NCI-H1417 (cell line): Measurements from ENCODE around the gene IL12B.
"Not testable (repeated sequence)": the region's sequence is repeated elsewhere in the genome, so short reads cannot be mapped to it uniquely, and the experiment has no call there.

Experiments used
- DNase-seq, 3 experiments: peaks; one replicate each; lab custom pipeline; 2025; lab: John Stamatoyannopoulos, UW

IL12B gene

DNA sequence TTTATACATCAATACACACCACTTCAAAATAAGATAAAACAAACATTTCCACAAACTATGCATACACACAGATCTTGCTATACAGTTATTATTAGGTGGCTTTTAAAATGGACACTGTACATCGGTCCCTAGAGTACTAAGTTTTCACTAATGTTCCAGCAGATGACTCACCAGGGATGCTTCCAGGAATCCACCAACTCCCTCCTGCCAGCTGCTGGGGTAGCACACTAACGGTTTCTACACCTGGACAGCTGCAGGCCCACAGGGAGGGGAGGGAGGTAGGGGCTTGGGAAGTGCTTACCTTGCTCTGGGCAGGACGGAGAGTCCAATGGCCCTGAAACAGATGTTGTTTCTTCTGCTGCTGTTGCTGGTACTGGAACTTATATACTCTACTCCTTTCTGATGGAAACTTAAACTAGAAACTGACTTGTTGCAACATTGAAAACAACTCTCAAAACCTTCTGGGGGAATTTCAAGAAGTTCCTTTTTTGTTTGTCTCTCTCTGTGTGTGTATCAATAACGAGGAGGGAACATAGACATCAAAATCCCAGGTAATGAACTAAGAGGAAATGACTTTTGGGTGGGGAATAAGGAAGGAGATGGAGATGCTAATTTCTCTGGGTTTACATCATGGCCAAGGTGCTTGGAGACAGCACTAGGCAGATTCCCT lies at the start of gene IL12B:
IL12B (minus strand) TSS at position 357 of the 670 bp plus-strand sequence. CDS start 3,705 bp downstream, outside the sequence.
- no peak for DNase-seq

DNA sequence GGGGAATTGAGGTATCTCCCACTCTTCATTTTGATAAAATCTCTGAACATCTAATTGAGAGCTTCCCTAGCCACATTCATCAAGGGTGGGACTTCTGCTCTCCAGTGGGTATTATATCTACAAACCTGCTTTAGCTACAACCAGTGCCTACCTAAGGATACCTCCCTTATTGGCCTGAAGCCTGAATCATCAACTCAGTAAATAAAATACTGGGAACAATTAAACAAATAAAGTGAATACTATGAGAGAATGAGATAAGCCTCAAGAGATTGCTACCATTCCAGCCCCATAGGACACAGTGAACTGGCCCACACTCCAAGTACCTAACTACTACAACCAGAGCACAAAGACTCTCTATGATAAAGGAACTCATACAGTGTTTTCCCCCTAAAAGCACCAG lies 47.4 kb upstream of the IL12B start:
- no peak for DNase-seq

DNA sequence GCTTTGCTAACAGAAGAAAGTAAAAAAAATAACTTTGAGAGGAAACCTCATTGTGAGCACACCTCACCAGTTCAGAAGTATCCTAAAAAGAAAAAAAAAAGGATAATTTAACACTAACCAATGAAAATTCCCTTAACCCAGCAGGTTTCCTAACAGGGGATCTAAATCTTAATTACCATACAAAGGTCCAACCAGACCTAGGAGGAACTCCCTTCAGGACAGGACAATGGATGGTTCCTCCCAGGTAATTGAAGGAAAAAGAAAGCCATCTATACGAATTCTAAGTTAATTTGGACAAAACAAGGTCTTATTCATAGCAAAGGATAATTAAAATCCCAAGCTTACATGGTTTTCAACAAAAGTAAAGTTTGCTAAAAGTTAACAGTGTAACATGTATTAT lies 37.6 kb upstream of the IL12B start:
- not testable (repeated sequence) for DNase-seq

DNA sequence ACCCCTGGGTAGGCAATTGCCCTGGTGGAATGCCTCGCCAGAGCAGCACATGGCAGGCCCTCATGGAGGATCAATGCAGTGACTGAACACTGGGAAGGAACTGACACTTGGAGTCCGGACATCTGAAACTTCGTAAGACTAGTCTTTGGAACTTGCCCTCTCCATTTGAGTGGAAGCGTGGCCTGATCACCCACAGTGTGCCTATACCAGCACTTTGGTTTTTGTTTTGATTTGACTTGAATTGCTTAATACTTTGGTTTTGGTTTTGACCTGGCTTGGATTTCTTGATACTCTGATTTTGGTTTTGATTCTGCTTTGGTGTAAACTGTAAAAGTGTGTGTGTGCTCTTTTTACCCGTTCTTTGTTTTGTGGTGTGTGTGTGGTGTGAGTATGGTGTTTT lies 36.5 kb upstream of the IL12B start:
- DNase-seq: not testable (repeated sequence)

DNA sequence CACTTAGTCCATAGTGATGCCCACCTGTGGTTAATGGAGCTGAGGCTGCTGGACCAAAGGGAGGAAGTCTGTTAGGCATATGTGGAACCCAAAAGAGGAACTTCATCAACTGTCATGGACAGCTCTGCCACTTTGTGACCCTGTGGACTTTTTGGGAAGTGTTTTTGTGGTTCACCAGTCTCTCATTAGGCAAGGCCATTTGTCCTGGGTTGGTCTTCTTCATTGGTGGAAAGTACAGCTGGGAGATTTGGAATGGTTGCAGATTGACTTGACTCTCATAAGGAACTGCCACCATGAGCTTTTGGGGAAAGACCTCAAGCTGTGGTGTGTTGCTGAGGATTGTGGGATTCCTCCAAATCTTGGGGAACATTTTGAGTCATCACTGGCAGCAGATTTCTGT lies 31.9 kb upstream of the IL12B start:
- no peak for DNase-seq

DNA sequence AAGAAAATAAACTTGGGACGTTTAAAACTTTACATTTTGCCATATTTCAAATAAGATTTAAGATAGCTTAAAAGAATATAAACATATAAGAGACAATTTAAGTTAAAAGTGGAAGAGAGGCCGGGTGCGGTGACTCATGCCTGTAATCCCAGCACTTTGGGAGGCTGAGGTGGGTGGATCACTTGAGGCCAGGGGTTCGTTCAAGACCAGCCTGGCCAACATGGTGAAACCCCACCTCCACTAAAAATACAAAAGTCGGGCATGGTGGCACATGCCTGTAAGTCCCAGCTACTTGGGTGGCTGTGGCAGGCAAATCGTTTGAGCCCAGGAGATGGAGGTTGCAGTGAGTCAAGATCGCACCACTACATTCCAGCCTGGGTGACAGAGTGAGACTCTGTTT lies 29.6 kb upstream of the IL12B start:
- not testable (repeated sequence) for DNase-seq

DNA sequence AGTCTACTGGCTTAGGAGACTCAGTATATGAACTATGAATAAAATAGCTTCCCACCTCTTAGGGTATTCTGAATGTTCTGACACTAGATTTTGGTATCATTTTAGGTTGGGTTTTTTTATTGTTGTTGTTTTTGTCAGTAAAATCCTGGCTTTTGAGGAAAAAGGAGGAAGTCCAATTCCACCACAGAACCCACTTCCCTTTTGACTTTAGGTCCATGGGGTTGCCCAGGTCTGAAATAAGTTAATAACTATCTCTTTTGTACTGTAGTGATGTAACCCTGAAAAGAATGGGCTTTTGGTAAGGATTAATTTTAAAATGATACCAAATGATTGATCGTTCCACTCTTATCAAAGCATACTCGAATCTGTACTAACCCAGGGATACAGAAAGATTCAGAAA lies 29.1 kb upstream of the IL12B start:
- no peak for DNase-seq

DNA sequence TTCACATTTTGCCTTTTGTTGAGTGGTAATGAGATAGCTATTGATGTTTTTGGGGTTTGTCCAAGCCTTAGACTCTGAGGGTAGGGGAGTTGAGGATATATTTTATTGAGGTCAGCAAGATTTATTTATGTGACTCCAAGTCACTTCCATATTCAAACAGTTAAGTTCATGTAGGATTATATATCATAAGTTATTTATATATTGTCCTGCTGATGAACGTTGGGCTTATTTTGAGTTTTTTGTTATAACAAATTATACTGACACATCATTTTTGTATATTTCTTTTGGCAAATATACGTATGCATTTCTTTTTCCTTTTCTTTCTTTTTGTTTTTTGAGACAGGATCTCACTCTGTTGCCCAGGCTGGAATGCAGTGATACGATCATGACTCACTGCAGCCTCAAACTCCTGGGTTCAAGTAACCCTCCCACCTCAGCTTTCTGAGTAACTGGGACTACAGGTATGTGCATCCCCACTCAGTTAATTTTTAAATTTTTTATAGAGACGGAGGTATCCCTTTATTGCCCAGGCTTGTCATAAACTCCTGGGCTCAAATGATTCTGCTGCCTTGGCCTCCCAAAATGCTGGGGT lies 23.5 kb upstream of the IL12B start:
- DNase-seq: no peak

DNA sequence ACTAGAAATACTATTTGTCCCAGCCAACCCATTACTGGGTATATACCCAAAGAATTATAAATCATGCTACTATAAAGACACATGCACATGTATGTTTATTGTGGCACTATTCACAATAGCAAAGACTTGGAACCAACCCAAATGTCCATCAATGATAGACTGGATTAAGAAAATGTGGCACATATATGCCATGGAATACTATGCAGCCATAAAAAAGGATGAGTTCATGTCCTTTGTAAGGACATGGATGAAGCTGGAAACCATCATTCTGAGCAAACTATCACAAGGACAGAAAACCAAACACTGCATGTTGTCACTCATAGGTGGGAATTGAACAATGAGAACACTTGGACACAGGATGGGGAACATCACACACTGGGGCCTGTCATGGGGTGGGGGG lies 20.4 kb upstream of the IL12B start:
- not testable (repeated sequence) for DNase-seq

DNA sequence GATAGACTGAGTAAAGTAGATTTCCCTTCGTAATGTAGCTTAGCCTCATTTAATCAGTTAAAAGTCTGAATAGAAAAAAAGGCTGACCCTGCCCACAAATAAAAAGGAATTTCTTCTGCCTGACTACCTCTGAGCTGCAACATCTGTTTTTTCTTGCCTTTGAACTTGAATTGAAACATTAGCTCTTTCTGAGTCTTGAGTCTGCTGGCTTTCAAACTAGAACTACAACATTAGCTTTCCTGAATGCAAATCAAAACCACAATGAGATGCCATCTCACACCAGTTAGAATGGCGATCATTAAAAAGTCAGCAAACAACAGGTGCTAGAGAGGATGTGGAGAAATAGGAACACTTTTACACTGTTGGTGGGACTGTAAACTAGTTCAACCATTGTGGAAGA lies 19.9 kb upstream of the IL12B start:
- not testable (repeated sequence) for DNase-seq

DNA sequence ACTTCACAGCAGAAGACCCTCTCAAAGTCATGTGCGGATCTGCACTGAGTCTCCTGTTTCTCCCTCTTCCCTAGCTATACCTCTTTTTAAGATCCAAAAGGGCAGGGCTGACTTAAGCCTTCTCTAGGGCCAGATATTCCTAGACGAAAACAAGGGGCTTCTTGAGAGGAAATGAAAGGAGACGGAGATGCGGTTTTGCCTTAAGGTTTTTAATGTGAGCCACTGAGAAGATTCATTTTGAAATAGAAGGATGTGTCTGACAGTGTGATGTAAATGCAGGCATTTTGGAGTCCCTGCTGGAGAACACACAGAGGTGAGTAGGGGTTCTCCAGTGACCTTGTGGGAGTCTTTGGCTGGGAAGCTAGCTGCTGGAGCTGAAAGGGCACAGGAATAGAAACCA lies 15.6 kb upstream of the IL12B start:
- DNase-seq: no peak

DNA sequence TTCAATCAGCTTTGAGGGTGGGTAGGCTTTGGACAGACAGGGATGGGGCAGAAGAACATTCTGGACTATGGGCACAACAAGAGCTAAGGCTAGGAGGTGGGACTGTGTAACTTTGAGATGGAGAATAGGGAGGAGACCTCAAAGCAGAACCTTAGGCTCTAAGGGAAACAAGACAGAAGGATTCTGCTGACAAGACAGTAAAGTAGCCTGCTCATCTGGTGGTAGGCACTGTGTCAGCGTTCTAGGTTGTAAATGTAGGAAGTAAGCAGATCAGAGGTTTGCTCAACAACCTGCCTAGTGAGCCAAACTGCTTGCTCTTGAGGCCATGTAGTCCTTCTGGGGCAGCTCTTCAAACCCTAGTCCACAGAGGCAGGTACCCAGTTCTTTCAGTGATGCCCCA lies 15.0 kb upstream of the IL12B start:
- DNase-seq: no peak

DNA sequence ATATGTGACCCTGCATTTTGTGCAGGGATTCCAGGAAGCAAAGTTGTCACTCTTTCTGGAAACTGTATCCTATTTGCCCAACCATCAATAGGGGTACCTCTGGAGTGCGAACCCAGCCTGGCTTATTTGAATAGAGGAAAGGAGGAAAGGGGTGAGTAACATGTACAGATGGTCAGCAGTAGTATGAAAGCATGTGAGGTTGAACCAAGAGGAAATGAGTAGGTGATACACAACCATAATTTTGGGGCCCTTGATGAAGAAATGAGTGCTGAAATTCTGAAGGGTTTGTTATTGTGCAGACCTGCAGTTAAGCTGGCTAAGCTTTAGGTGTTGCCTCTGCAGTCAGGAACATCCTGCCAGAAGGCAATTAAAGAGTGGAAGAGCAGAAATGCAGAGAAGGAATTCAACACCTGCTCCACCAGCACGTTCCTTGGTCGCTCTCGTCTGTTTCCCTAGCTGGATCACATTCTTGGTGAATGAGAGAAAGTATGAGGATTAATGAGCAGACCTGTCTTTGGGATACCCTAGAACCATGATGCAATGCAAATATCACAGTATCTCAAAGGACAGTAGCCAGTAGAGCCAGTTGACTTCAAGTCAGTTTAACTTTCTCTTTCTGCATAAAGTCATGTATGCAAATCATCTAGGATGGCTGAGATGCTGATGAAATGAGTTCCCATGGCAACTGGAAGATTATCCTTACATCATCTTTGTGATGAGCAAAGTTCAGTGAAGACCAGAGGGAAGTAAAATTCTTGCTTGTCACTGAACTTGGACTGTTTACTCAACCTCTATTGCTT lies 13.2 kb upstream of the IL12B start:
- DNase-seq: no peak

DNA sequence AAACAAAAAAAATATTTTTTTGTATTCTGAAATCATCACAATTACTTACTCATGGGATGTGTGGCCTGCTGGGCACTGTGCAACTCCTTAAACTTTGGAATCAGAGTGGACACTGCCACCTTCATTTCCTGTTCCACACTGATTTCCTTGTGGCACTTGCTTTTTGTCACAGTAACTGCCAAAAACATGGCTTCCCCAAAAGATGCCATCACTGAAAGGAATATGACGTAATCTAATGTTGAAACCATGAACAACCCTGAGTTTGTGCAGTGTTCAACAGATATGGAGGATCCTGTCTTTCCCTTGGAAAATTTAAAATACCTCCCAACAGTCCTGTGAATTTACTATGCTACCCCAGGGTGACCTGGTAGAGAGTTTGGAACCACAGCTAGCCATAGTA lies 12.6 kb upstream of the IL12B start:
- no peak for DNase-seq

DNA sequence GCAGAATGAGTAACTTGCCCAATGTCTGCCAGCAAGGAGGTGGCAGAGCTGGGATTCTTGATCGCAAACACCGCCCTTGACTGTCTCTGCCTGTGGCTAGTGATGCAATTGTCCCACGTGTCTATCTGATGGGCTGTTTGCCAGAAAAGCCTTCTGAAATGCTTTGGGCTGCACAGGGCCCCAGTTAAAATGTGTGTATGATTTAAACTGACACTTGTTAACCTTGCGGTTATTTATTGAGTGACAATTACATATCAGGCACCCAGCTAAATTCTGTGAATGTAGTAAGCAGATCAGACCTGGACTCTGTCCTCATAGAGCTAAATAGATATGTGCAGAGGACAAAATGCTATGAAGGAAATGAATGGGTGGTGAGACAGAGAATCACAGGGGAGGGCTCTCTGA lies 11.6 kb upstream of the IL12B start:
- DNase-seq: peak in 1 of 3 experiments; percentile 1

DNA sequence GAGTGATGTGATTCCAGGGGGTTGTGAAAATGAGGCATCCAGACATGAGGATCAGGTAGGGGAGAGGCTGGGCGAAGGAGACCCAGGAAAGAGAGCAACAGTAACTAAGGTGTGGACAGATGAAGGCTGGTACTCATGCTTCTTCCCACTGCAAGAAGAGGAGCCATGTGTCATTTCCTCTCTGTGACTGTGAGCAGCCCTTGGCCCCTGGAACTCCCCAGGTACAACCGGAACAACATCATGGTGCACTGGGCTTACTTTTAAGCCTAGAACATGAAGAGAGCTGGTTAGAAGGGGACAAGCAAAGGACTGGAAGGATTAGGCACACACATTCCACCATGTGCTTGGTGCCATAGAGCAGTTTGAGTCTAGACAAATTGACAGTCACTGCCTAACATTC lies 10.9 kb upstream of the IL12B start:
- DNase-seq: no peak

DNA sequence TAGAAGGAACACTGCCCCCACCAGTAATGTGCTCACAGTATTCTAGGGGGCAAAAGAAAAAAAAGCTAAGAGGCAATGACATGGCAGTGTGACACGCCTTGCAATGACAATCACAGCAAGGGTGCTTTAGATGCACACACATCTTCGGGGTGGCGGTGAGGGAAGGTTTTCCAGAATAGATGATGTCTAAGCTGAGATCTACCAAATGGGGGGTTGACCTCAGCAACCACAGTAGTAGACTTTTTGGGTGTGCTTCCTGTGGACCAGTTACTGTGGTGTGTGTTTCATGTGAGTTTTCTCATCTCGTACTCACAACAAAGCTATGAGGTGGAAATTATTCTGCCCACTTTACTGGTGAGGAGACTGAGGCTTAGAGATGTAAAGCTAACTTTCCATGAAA lies 10.2 kb upstream of the IL12B start:
- no peak for DNase-seq

DNA sequence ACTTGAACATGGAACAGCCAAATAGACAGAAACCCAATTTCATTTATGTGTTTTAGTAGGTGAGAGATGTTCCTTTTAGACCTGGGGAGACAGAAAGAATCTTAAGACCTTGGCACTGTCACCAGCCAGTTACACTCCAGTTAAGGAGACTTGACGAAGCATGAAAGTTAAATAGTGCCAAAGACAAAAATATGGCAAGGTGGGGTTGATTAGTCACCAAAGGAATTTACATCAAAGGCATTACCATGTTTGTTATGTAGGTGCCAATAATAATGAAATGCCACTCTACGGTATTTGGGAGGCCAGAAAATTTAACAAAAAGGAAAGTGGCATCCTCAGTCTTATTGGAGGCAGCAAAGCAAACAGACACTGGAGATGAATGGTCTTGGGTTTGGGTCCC lies 9.2 kb upstream of the IL12B start:
- DNase-seq: no peak

DNA sequence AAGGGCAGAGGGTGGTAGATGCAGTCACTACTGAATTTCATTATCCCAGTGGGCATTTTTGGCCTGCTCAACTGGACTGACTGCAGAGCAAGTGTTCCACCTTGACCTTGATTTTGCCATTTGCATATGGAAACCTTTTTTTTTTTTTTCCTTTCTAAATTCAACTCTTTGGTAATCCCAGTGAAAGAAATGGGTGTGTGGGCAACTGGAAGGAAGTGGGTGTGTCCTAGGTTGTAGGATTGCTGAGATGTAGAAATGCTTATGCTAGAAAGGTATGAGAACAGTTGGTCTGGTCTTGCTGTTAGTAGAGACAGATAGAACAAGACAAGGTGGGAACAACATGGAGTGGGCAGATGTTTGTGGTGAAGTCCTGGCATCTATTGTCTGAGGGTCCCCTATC lies 7.8 kb upstream of the IL12B start:
- DNase-seq: no peak

DNA sequence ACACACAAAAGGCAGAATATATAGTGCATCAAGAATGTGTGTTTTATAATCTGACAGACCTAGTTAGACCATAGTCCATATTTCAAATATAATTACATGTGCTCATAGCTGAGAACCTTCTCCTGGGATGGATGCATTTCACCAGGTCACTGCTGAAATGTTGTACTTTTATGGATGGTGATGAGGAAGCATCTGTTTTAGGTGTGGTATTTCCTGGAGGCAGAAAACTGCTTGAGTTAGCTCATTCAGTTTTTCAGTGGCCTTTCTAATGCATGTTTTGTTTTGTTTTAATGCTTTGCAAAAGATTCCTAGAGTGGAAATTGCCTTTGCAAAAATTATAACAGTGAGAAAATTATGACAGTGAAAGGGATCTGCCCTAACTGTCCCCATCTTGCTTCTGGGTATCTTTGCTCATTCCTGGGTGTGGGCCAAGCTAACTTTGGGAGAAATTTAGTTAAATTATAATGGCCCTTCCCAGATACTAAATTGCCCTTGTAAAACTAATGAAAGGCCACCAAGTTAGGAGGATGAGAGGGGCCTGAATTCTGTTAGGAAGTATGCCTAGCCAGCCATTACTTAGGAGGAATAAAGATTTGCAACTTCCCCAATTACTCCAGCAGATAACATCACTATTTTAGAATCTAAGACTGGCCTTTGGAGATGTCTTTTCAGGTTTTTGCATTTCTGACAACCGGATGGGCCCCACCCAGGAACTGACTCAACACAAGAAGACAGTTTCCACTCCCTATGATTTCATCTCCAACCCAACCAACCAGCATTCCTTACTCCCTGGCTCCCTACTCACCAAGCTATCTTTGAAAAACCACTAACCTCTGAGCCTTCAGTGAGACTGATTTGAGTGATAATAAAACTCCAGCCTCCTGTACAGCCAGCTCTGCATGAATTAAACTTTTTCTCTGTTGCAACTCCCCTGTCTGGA lies 7.0 kb upstream of the IL12B start:
- DNase-seq: no peak

DNA sequence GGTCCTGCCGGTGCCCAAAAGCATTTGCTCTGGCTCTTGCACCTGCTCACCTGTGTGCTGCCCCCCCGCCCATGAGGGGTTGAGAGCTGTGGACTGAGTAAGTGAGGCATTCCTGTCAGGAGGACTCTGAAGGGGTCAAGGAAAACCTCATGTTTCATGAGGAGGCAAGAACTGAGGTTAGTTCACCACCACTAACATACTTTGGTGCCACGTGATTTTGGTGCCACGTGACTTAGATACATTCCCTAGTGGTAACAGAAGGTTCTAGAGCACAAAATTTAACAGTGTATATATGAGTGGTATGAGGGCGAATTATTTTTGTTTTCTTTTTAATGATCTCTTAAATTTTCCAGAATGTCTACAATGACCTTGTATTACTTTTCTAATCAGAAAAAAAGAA lies 6.3 kb upstream of the IL12B start:
- no peak for DNase-seq

DNA sequence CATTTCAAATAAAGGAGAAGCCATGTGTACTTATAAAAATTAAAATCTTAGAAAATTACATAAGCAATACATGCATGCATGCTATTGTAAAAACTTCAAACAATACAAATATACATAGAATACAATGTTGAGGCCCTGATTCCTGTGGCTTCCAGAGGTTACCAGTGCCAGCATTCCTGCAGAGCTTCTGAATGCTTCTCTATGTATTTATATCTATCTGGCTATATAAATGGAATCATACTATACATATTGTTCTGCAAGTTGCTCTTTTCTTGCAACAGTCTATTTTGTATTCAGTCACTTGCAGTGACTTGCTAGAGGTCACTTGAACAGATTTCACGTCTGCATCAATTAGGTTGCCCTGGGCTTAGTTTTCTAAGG lies 3.2 kb upstream of the IL12B start:
- no peak for DNase-seq
